Activated effector memory CD4-positive, alpha-beta T cell treated with anti-CD3 and anti-CD28 coated beads, Interleukin-2, amount 50 U/mL, for 16 hours (primary cell): Measurements from ENCODE around the gene DIRAS1.
"Not testable (repeated sequence)": the region's sequence is repeated elsewhere in the genome, so short reads cannot be mapped to it uniquely, and the experiment has no call there.

Experiments used
- DNase-seq: peaks from one replicate; pipeline ENCODE4 v3.0.0-alpha.2; 2020

Gene DIRAS1

GRCh38 chr19:2668175-2668763 lies 52.9 kb downstream of the DIRAS1 start:
- no peak for DNase-seq

GRCh38 chr19:2667349-2667748 lies 53.8 kb downstream of the DIRAS1 start:
- not testable (repeated sequence) for DNase-seq

- DNase-seq, result no peak
Measured at GRCh38 chr19:2666344-2666994, 54.7 kb downstream of the DIRAS1 start.

- DNase-seq, result no peak
Measured at GRCh38 chr19:2665103-2665502, 56.1 kb downstream of the DIRAS1 start.
